ENCODE data around the gene CPVL.

CPVL gene

DNA sequence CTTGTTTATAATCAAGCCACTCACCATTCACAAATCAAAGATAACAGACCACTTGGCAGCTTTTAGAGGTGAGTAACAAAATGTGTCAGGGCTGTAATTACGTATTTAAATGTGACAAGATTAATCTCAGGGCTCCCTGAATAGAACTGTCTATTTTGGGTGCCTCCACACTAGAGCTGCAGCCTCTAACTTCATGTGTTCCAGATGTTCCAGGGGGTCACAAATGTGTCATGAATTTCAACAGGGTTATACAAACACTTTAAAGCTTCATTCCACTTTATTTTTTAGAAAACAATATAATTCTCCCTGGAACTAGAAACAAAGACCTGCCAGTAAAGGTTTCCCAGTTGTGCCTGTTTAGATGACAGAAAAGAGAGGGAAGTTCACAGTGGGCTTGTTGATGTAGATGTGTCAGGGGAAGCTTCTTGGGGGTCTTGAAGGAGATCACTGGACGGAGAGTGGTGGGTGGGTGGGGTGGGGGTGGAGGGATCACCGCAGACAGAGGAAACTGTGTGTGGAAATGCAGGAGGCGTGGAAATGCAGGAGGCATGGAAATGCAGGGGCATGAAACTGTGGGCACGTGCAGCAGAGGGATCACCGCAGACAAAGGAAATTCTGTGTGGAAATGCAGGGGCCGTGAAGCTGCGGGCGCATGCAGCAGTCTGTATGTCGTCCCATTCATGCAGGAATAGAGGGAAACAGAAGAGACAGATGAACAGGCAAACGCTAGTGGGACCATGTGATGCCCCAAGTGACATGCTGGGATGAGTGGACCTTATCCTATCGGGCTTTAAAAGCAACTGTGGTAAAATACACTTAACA, 146.2 kb downstream of the CPVL start:
- no peak for DNase-seq (ENCODE audit: low spot score)
- TF ChIP-seq, protein P1, sequence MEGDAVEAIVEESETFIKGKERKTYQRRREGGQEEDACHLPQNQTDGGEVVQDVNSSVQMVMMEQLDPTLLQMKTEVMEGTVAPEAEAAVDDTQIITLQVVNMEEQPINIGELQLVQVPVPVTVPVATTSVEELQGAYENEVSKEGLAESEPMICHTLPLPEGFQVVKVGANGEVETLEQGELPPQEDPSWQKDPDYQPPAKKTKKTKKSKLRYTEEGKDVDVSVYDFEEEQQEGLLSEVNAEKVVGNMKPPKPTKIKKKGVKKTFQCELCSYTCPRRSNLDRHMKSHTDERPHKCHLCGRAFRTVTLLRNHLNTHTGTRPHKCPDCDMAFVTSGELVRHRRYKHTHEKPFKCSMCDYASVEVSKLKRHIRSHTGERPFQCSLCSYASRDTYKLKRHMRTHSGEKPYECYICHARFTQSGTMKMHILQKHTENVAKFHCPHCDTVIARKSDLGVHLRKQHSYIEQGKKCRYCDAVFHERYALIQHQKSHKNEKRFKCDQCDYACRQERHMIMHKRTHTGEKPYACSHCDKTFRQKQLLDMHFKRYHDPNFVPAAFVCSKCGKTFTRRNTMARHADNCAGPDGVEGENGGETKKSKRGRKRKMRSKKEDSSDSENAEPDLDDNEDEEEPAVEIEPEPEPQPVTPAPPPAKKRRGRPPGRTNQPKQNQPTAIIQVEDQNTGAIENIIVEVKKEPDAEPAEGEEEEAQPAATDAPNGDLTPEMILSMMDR (IDR thresholded peaks at IDR 0.05): no peak
- H3K4me3 ChIP-seq: no peak overlapping the region
- no peak overlapping the region for H3K27ac ChIP-seq

DNA sequence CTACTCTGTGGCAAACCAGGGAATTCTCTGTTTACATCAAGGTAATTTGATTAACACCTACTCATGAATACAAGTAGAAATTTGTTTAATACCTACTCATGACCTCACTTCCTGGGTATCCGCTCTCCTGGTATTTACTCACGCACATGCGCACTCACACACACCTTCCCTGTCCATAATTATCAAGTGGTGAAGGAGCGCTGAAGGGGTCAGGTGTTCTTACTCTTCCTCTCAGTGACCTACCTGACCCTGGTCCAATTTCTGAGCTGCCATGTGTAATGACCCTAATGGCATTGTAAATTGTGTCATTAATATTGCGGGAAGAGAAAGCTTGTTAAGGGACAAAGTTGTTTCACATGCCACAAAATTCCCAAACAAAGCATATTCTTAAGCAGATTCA, 146.9 kb downstream of the CPVL start:
- no peak overlapping the region for H3K27ac ChIP-seq
- DNase-seq (ENCODE audit: low spot score): no peak
- TF ChIP-seq, protein P1 (IDR thresholded peaks at IDR 0.05): no peak
- no peak overlapping the region for H3K4me3 ChIP-seq

DNA sequence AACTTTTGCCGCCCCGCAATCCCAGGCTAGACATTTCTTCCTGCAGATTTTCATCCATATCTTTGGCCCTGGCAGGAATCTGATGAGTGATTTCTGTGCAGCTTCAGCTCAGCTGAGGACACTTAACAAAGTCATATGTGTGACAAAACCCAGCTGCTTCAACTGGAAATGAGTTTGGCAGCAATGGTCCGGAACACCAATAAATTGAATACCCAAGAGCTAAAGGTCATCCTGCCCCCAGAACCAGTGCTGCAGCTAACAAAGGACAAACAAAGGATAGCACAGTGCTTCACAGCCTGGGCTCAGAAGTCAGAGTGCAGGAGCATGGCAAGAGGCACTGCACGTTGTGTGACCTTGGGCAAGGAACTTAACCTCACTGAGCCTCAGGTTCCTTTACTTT, 148.2 kb downstream of the CPVL start:
- Histone ChIP-seq H3K4me3 (no peak overlapping the region), H3K27ac (no peak overlapping the region)
- TF ChIP-seq, protein P1 (IDR thresholded peaks at IDR 0.05): no peak
- DNase-seq (ENCODE audit: low spot score): no peak

DNA sequence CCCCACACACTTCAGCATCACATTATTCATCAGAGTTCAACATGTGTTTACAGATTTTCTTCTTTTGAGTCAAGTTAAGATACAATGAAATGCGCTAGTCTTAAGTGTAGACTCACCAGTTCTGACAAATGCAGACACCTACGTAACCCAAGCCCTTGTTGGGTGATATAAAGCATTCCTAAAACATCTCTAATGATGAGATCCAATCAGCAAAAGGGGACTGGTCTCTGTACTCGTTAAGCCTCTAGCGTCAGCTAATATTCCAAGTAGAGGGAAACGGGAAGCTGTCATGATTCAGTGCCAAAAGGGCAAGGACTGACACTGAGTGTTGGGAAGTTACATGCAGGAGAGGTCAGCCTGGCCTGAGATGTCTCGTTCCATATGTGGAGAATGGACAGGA, 149.5 kb downstream of the CPVL start:
- no peak overlapping the region for H3K27ac ChIP-seq
- DNase-seq (ENCODE audit: low spot score): no peak
- no peak overlapping the region for H3K4me3 ChIP-seq
- TF ChIP-seq, protein P1 (IDR thresholded peaks at IDR 0.05): no peak

DNA sequence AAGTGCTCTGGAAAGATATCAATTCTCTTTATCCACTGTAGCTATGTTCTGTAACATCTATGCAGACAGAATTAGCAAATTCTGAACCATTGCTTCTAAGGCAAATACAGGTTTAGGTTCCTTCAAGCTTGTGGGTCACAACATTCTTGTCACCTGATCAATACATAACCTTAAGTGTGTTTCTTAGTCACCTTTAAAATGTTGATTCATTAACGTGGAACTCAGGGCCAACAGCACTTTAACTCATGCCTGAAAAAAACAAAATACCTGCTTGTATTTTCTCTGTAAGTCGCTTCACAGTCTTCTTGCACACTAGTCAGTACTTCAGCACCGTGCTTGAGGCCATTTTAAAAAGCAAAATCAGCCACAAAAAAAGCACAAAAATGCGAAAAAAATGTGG, 153.0 kb downstream of the CPVL start:
- H3K27ac ChIP-seq: no peak overlapping the region
- H3K4me3 ChIP-seq: no peak overlapping the region
- TF ChIP-seq, protein P1 (IDR thresholded peaks at IDR 0.05): no peak
- no peak for DNase-seq (ENCODE audit: low spot score)

DNA sequence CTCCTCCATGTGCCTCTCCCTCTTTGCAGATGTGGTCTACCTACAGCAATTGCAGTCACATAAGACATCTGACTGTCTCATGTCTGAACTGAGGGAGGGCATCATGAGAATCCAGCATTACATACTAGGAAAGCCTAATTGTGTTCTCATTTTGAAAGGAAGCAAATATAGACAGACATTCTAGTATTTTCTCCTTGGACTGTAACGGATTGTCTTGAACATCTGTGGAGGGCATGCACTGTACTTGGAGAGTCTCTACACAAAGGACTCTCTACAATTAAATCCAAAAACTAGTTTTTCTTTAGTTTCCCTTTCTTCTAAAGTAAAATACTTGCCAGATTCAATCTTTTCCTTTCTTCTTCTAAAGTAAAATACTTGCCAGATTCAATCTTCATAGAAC, 153.5 kb downstream of the CPVL start:
- TF ChIP-seq, protein P1 (IDR thresholded peaks at IDR 0.05): no peak
- no peak for DNase-seq (ENCODE audit: low spot score)
- no peak overlapping the region for H3K27ac ChIP-seq
- H3K4me3 ChIP-seq: no peak overlapping the region

Data from coronary artery (tissue), 2 donors.